CD4-positive, CD25-positive, alpha-beta regulatory T cell (primary cell): Measurements from ENCODE around the gene L3MBTL4. TPM values are rescaled to one million over a fixed set of nuclear protein-coding genes. Genes with fewer than 3 reads are reported as not detected.

Experiments used
- ATAC-seq, 2 donors: fragments of 150-1000 bp; cut with Tn5 transposase; one replicate each; pipeline ENCODE4 v1.10.0; 2021; ENCODE audit warnings: low read depth in 2 of 2, moderate number of reproducible peaks in 2 of 2, moderate library complexity in 1 of 2
- DNase-seq, 3 donors: peaks; one replicate each; pipeline versions ENCODE4 v3.0.0 to v3.0.0-alpha.2; 2012 to 2022; ENCODE audit warnings: mixed read lengths in 1 of 3
- H3K27ac ChIP-seq: one replicate; pipeline ENCODE4 v1.7.0; 2013; ENCODE audit warnings: mild to moderate bottlenecking, low read length; ENCODE audit not compliant: insufficient read depth, poor library complexity, severe bottlenecking
- H3K27me3 ChIP-seq: one replicate; pipeline ENCODE4 v1.7.0; 2013; ENCODE audit warnings: low read length; ENCODE audit not compliant: control insufficient read depth, insufficient read depth
- H3K36me3 ChIP-seq: one replicate; pipeline ENCODE4 v1.7.0; 2013; ENCODE audit warnings: mild to moderate bottlenecking, low read length, moderate library complexity; ENCODE audit not compliant: control insufficient read depth, insufficient read depth
- H3K4me1 ChIP-seq: 2 replicates; pipeline ENCODE4 v1.7.0; 2013; ENCODE audit warnings: mild to moderate bottlenecking, low read length; ENCODE audit not compliant: insufficient read depth, control insufficient read depth, poor library complexity, severe bottlenecking
- H3K4me3 ChIP-seq: one replicate; pipeline ENCODE4 v1.7.0; 2013; ENCODE audit warnings: low read depth, mild to moderate bottlenecking, low read length, moderate library complexity
- H3K9me3 ChIP-seq, 2 experiments: 1 replicate in 1 of 2; 2 replicates in 1 of 2; pipeline ENCODE4 v1.7.0; 2013; ENCODE audit warnings: low read length in 2 of 2, mild to moderate bottlenecking in 1 of 2, moderate library complexity in 1 of 2; ENCODE audit not compliant: control insufficient read depth in 2 of 2
- H3K27ac Mint-ChIP-seq, 3 donors: one replicate each; pipeline ENCODE4 v1.8.0; 2020 to 2022; ENCODE audit warnings: mild to moderate bottlenecking in 3 of 3, mixed read lengths in 3 of 3, moderate library complexity in 2 of 3
- H3K27me3 Mint-ChIP-seq: one replicate; pipeline ENCODE4 v1.8.0; 2022; ENCODE audit warnings: mild to moderate bottlenecking, mixed read lengths
- H3K36me3 Mint-ChIP-seq: one replicate; pipeline ENCODE4 v1.8.0; 2020; ENCODE audit warnings: mixed read lengths
- H3K4me1 Mint-ChIP-seq, 4 donors: one replicate each; pipeline ENCODE4 v1.8.0; 2020 to 2022; ENCODE audit warnings: mixed read lengths in 4 of 4, mild to moderate bottlenecking in 1 of 4
- H3K4me3 Mint-ChIP-seq, 4 donors: one replicate each; pipeline ENCODE4 v1.8.0; 2020 to 2022; ENCODE audit warnings: mild to moderate bottlenecking in 4 of 4, mixed read lengths in 4 of 4, moderate library complexity in 3 of 4
- H3K9me3 Mint-ChIP-seq, 7 donors: one replicate each; pipeline ENCODE4 v1.8.0; 2020 to 2022; ENCODE audit warnings: mixed read lengths in 7 of 7, mild to moderate bottlenecking in 3 of 7, moderate library complexity in 2 of 7
- polyA plus RNA-seq, 4 donors: library from polyadenylated mRNA; unstranded; fragments of 300-500 nt; fragmentation: Illumina TruSeq; gene quantifications; one replicate each; pipeline ENCODE4 v1.2.3, GENCODE V29; 2021
- total RNA-seq: library from RNA; stranded (reverse); gene quantifications from one replicate; pipeline ENCODE4 v1.2.3, GENCODE V29; 2022

The L3MBTL4 gene
- total and polyA plus RNA-seq, 5 donors from 2014 or later, result 2.1 TPM; not detected in 4

GRCh38 chr18:6315517-6316331, 99.0 kb downstream of the L3MBTL4 start:
- no peak for ATAC-seq
- Mint-ChIP-seq H3K36me3 (no peaks in the 10 kb centered on the region), H3K9me3 (peaks cover 2 to 22% (median 8%) of the 10 kb centered on the region in 7 donors)

GRCh38 chr18:6313415-6313814, 101.3 kb downstream of the L3MBTL4 start:
- H3K9me3 Mint-ChIP-seq, result peaks cover 2 to 9% (median 5%) of the 10 kb centered on the region in 7 donors
- no peak for ATAC-seq

More at GRCh38 chr18:6315517-6316331, 99.0 kb downstream of the L3MBTL4 start:
- Histone ChIP-seq H3K9me3 (no peaks in the 10 kb centered on the region), H3K27me3 (no peaks in the 10 kb centered on the region), H3K4me1 (no peaks in the 10 kb centered on the region), H3K36me3 (no peaks in the 10 kb centered on the region), H3K4me3 (no peak overlapping the region), H3K27ac (no peak overlapping the region)
- Mint-ChIP-seq H3K4me3 (no peak overlapping the region), H3K4me1 (no peaks in the 10 kb centered on the region), H3K27me3 (no peaks in the 10 kb centered on the region), H3K27ac (no peak overlapping the region)
- DNase-seq, result no peak

GRCh38 chr18:6311456-6312215, 103.1 kb downstream of the L3MBTL4 start:
- no peak for DNase-seq
- no peak for ATAC-seq
- Histone ChIP-seq H3K36me3 (no peaks in the 10 kb centered on the region), H3K27ac (no peak overlapping the region), H3K4me1 (no peaks in the 10 kb centered on the region), H3K27me3 (no peaks in the 10 kb centered on the region), H3K9me3 (peaks cover 0 to 2% of the 10 kb centered on the region in 2 experiments), H3K4me3 (no peak overlapping the region)
- Mint-ChIP-seq H3K36me3 (no peaks in the 10 kb centered on the region), H3K4me3 (no peak overlapping the region), H3K4me1 (no peaks in the 10 kb centered on the region), H3K27me3 (no peaks in the 10 kb centered on the region), H3K27ac (no peak overlapping the region), H3K9me3 (peaks cover 3 to 13% (median 7%) of the 10 kb centered on the region in 7 donors)

More at GRCh38 chr18:6313415-6313814, 101.3 kb downstream of the L3MBTL4 start:
- Histone ChIP-seq H3K27ac (no peak overlapping the region), H3K4me3 (no peak overlapping the region), H3K36me3 (no peaks in the 10 kb centered on the region), H3K9me3 (no peaks in the 10 kb centered on the region), H3K4me1 (no peaks in the 10 kb centered on the region), H3K27me3 (no peaks in the 10 kb centered on the region)
- no peak overlapping the region for H3K27ac Mint-ChIP-seq
- DNase-seq, result no peak
- H3K27me3 Mint-ChIP-seq, result no peaks in the 10 kb centered on the region
- no peak overlapping the region for H3K4me3 Mint-ChIP-seq
- no peaks in the 10 kb centered on the region for H3K4me1 Mint-ChIP-seq
- no peaks in the 10 kb centered on the region for H3K36me3 Mint-ChIP-seq

GRCh38 chr18:6310714-6311113, 104.0 kb downstream of the L3MBTL4 start:
- Mint-ChIP-seq H3K27ac (no peak overlapping the region), H3K4me1 (no peaks in the 10 kb centered on the region), H3K9me3 (peaks cover 3 to 13% (median 8%) of the 10 kb centered on the region in 7 donors), H3K27me3 (no peaks in the 10 kb centered on the region), H3K36me3 (no peaks in the 10 kb centered on the region), H3K4me3 (no peak overlapping the region)
- no peak overlapping the region for H3K4me3 ChIP-seq
- H3K4me1 ChIP-seq, result no peaks in the 10 kb centered on the region
- H3K36me3 ChIP-seq, result no peaks in the 10 kb centered on the region
- H3K9me3 ChIP-seq, result peaks cover 0 to 2% of the 10 kb centered on the region in 2 experiments
- DNase-seq (no peak), ATAC-seq (no peak)
- H3K27ac ChIP-seq, result no peak overlapping the region
- H3K27me3 ChIP-seq, result no peaks in the 10 kb centered on the region

- Histone ChIP-seq H3K36me3 (no peaks in the 10 kb centered on the region), H3K27me3 (no peaks in the 10 kb centered on the region), H3K9me3 (no peaks in the 10 kb centered on the region), H3K27ac (no peak overlapping the region), H3K4me1 (no peaks in the 10 kb centered on the region), H3K4me3 (no peak overlapping the region)
- H3K4me3 Mint-ChIP-seq, result no peak overlapping the region
- DNase-seq (no peak), ATAC-seq (no peak)
- H3K36me3 Mint-ChIP-seq, result no peaks in the 10 kb centered on the region
- H3K27ac Mint-ChIP-seq, result no peak overlapping the region
- peaks cover 0 to 6% (median 0%) of the 10 kb centered on the region in 7 donors for H3K9me3 Mint-ChIP-seq
- no peaks in the 10 kb centered on the region for H3K27me3 Mint-ChIP-seq
- H3K4me1 Mint-ChIP-seq, result no peaks in the 10 kb centered on the region
Observed at GRCh38 chr18:6297875-6298274, 116.8 kb downstream of the L3MBTL4 start.

GRCh38 chr18:6294148-6294784, 120.4 kb downstream of the L3MBTL4 start:
- Histone ChIP-seq H3K9me3 (no peaks in the 10 kb centered on the region), H3K4me1 (no peaks in the 10 kb centered on the region), H3K27me3 (no peaks in the 10 kb centered on the region), H3K27ac (no peak overlapping the region), H3K4me3 (no peak overlapping the region), H3K36me3 (no peaks in the 10 kb centered on the region)
- ATAC-seq, result no peak
- H3K27me3 Mint-ChIP-seq, result no peaks in the 10 kb centered on the region
- no peak for DNase-seq
- no peaks in the 10 kb centered on the region for H3K36me3 Mint-ChIP-seq
- peaks cover 0 to 6% (median 4%) of the 10 kb centered on the region in 7 donors for H3K9me3 Mint-ChIP-seq
- no peaks in the 10 kb centered on the region for H3K4me1 Mint-ChIP-seq
- H3K27ac Mint-ChIP-seq, result no peak overlapping the region
- no peak overlapping the region for H3K4me3 Mint-ChIP-seq

- Mint-ChIP-seq H3K4me1 (no peaks in the 10 kb centered on the region), H3K27ac (no peak overlapping the region), H3K36me3 (no peaks in the 10 kb centered on the region), H3K9me3 (peaks cover 0 to 6% (median 4%) of the 10 kb centered on the region in 7 donors), H3K27me3 (no peaks in the 10 kb centered on the region), H3K4me3 (no peak overlapping the region)
- Histone ChIP-seq H3K9me3 (no peaks in the 10 kb centered on the region), H3K27ac (no peak overlapping the region), H3K4me1 (no peaks in the 10 kb centered on the region), H3K4me3 (no peak overlapping the region), H3K36me3 (no peaks in the 10 kb centered on the region), H3K27me3 (no peaks in the 10 kb centered on the region)
- DNase-seq (no peak), ATAC-seq (no peak)
Observed at GRCh38 chr18:6289843-6290242, 124.9 kb downstream of the L3MBTL4 start.
